ENCODE results near the gene CNPY3. TPM values are rescaled to one million over a fixed set of nuclear protein-coding genes. Genes with fewer than 3 reads are reported as not detected.
"Not testable (repeated sequence)": the region's sequence is repeated elsewhere in the genome, so short reads cannot be mapped to it uniquely, and the experiment has no call there.

CNPY3 gene
- total and polyA plus RNA-seq, 2 experiments from 2014 or later: 73.0 to 89.9 TPM

- no peak for DNase-seq (ENCODE audit: low read depth in 1 of 2, low spot score in 1 of 2)
- no peak overlapping the region for H3K4me3 ChIP-seq
- no peaks in the 10 kb centered on the region for H3K27me3 ChIP-seq
- H3K36me3 ChIP-seq: no peaks in the 10 kb centered on the region
- H3K27ac ChIP-seq: no peak overlapping the region
- no peaks in the 10 kb centered on the region for H3K9me3 ChIP-seq (ENCODE audit: low read depth)
- peaks cover 10% of the 10 kb centered on the region for H3K4me1 ChIP-seq (ENCODE audit: low read depth)
- TF ChIP-seq CTCF (IDR thresholded peaks at IDR 0.05; ENCODE audit: low read depth, low read length): no peak
These were observed 29.4 kb upstream of the CNPY3 start for GRCh38 chr6:42899871-42900270.

GRCh38 chr6:42901538-42901957 lies 27.7 kb upstream of the CNPY3 start:
- no peaks in the 10 kb centered on the region for H3K36me3 ChIP-seq
- peak overlapping the region; percentile 11 for H3K27ac ChIP-seq
- peaks cover 10% of the 10 kb centered on the region for H3K4me1 ChIP-seq (ENCODE audit: low read depth)
- no peak overlapping the region for H3K4me3 ChIP-seq
- peak; percentile 89 to 92 for DNase-seq (ENCODE audit: low read depth in 1 of 2, low spot score in 1 of 2)
- H3K27me3 ChIP-seq: no peaks in the 10 kb centered on the region
- no peaks in the 10 kb centered on the region for H3K9me3 ChIP-seq (ENCODE audit: low read depth)
- peak; percentile 77 for TF ChIP-seq CTCF (IDR thresholded peaks at IDR 0.05; ENCODE audit: low read depth, low read length)

GRCh38 chr6:42902429-42903263 lies 26.6 kb upstream of the CNPY3 start:
- not testable (repeated sequence) for H3K27me3 ChIP-seq; H3K4me3 ChIP-seq; DNase-seq (ENCODE audit: low read depth in 1 of 2, low spot score in 1 of 2); H3K9me3 ChIP-seq (ENCODE audit: low read depth); H3K36me3 ChIP-seq
- Histone ChIP-seq H3K4me1 (ENCODE audit: low read depth) (peaks cover 10% of the 10 kb centered on the region), H3K27ac (peak overlapping the region; percentile 72)

GRCh38 chr6:42904467-42904866 lies 24.8 kb upstream of the CNPY3 start:
- no peak overlapping the region for H3K4me3 ChIP-seq
- DNase-seq (ENCODE audit: low read depth in 1 of 2, low spot score in 1 of 2): no peak
- no peaks in the 10 kb centered on the region for H3K9me3 ChIP-seq (ENCODE audit: low read depth)
- no peak overlapping the region for H3K27ac ChIP-seq
- no peaks in the 10 kb centered on the region for H3K36me3 ChIP-seq
- peaks cover 10% of the 10 kb centered on the region for H3K4me1 ChIP-seq (ENCODE audit: low read depth)
- TF ChIP-seq CTCF (IDR thresholded peaks at IDR 0.05; ENCODE audit: low read depth, low read length): no peak
- no peaks in the 10 kb centered on the region for H3K27me3 ChIP-seq

- no peak overlapping the region for H3K4me3 ChIP-seq
- H3K27me3 ChIP-seq: no peaks in the 10 kb centered on the region
- no peak for TF ChIP-seq CTCF (IDR thresholded peaks at IDR 0.05; ENCODE audit: low read depth, low read length)
- H3K9me3 ChIP-seq (ENCODE audit: low read depth): no peaks in the 10 kb centered on the region
- H3K4me1 ChIP-seq (ENCODE audit: low read depth): peaks cover 4% of the 10 kb centered on the region
- no peak overlapping the region for H3K27ac ChIP-seq
- H3K36me3 ChIP-seq: no peaks in the 10 kb centered on the region
- DNase-seq (ENCODE audit: low read depth in 1 of 2, low spot score in 1 of 2): peak in 1 of 2 donors; percentile 78
These were observed 21.9 kb upstream of the CNPY3 start for GRCh38 chr6:42907336-42907735.

GRCh38 chr6:42909835-42910234 lies 19.4 kb upstream of the CNPY3 start:
- Histone ChIP-seq H3K36me3 (no peaks in the 10 kb centered on the region), H3K4me1 (ENCODE audit: low read depth) (no peaks in the 10 kb centered on the region), H3K4me3 (no peak overlapping the region), H3K9me3 (ENCODE audit: low read depth) (no peaks in the 10 kb centered on the region), H3K27ac (no peak overlapping the region), H3K27me3 (no peaks in the 10 kb centered on the region)
- DNase-seq (ENCODE audit: low read depth in 1 of 2, low spot score in 1 of 2): no peak
- TF ChIP-seq CTCF (IDR thresholded peaks at IDR 0.05; ENCODE audit: low read depth, low read length): no peak
